HepG2 (cell line): ENCODE measurements around the gene PRR33. TPM values are rescaled to one million over a fixed set of nuclear protein-coding genes. Genes with fewer than 3 reads are reported as not detected.

Experiments used
- ATAC-seq: fragments of 200-7000 bp; cut with Tn5 transposase; 3 replicates; pipeline ENCODE4 v1.9.1; 2020; ENCODE audit warnings: mild to moderate bottlenecking, moderate library complexity
- BruUV-seq: library from RNA; stranded (reverse); fragments of 400-500 nt; replicated peaks from 2 replicates; lab custom pipeline; 2021; lab: Mats Ljungman, UMichigan
- CTCF ChIA-PET: fragments of 300-600 bp; formaldehyde crosslinking; extraction: SDS; loops from one replicate; lab custom pipeline; 2021; ENCODE audit warnings: low total read pairs, inconsistent platforms, low intra/inter-chr PET ratio; lab: Yijun Ruan, JAX
- POLR2A ChIA-PET: fragments of 350-600 bp; sonication (Branson Sonifier 250); formaldehyde crosslinking; loops from one replicate; lab custom pipeline; 2020; ENCODE audit warnings: antibody characterized with exemption, inconsistent platforms; lab: Yijun Ruan, JAX
- DNase-seq: peaks from one replicate; pipeline ENCODE4 v3.0.0-alpha.2; 2015; ENCODE audit warnings: low spot score
- FAIRE-seq: peaks from 3 replicates; lab custom pipeline; 2011; peaks lifted over from hg19 to GRCh38; lab: Jason Lieb, UNC
- H2AFZ ChIP-seq: one replicate; pipeline ENCODE4 v1.6.1; 2011; ENCODE audit warnings: low read length, inconsistent platforms
- H3K27ac ChIP-seq: fragments of 300-600 bp; 3 replicates; pipeline ENCODE4 v1.8.0; 2011; ENCODE audit warnings: mixed run types, mild to moderate bottlenecking, mixed read lengths, low read length, inconsistent platforms; ENCODE audit not compliant: insufficient read depth; ENCODE audit errors: extremely low read length
- H3K27me3 ChIP-seq, 2 experiments: fragments of 200-600 bp in 1 of 2; 2 replicates in 1 of 2; 3 replicates in 1 of 2; pipeline versions ENCODE4 v1.6.0 to v1.8.0; 2011; ENCODE audit warnings: low read length in 2 of 2, mild to moderate bottlenecking in 2 of 2, moderate library complexity in 2 of 2, inconsistent platforms in 1 of 2; ENCODE audit not compliant: insufficient read depth in 2 of 2, control insufficient read depth in 1 of 2
- H3K36me3 ChIP-seq, 2 experiments: fragments of 200-600 bp in 1 of 2; replicated peaks in 1 of 2; 2 replicates in 1 of 2; 3 replicates in 1 of 2; pipeline versions ENCODE4 v1.5.1 to v1.8.0; 2011; ENCODE audit warnings: low read length in 2 of 2, inconsistent platforms in 1 of 2; ENCODE audit not compliant: insufficient read depth in 2 of 2, control insufficient read depth in 1 of 2
- H3K4me1 ChIP-seq: 2 replicates; pipeline ENCODE4 v1.5.1; 2012; ENCODE audit warnings: low read length, inconsistent platforms; ENCODE audit not compliant: insufficient read depth
- H3K4me2 ChIP-seq: 2 replicates; pipeline ENCODE4 v1.6.0; 2011; ENCODE audit warnings: low read depth, low read length, inconsistent platforms
- H3K4me3 ChIP-seq, 3 experiments: fragments of 200-600 bp in 1 of 3; sonication (generic), shearing (Covaris generic) in 1 of 3; replicated peaks in 1 of 3; 2 replicates each; pipeline ENCODE4 v1.5.1; 2011 to 2016; ENCODE audit warnings: low read length in 3 of 3, inconsistent platforms in 2 of 3, low read depth in 2 of 3, mild to moderate bottlenecking in 2 of 3, control low read depth in 1 of 3, mixed read lengths in 1 of 3; ENCODE audit not compliant: insufficient read depth in 1 of 3
- H3K79me2 ChIP-seq: one replicate; pipeline ENCODE4 v1.6.1; 2011; ENCODE audit warnings: low read length, inconsistent platforms; ENCODE audit not compliant: insufficient read depth
- H3K9ac ChIP-seq: 2 replicates; pipeline ENCODE4 v1.6.0; 2011; ENCODE audit warnings: mild to moderate bottlenecking, low read depth, low read length, inconsistent platforms; ENCODE audit not compliant: insufficient read depth
- H3K9me3 ChIP-seq: 2 replicates; pipeline ENCODE4 v1.5.1; 2012; ENCODE audit warnings: mild to moderate bottlenecking, low read length
- H4K20me1 ChIP-seq: 2 replicates; pipeline ENCODE4 v1.6.0; 2011; ENCODE audit warnings: inconsistent platforms, mild to moderate bottlenecking, low read length, moderate library complexity; ENCODE audit not compliant: insufficient read depth
- ZFP36L1 ChIP-seq: sonication (generic); formaldehyde crosslinking; IDR thresholded peaks from 2 replicates; pipeline ENCODE4 v1.8.0; 2022; ENCODE audit warnings: mild to moderate bottlenecking, missing genetic modification reagents, moderate library complexity
- ZFP62 ChIP-seq: sonication (generic); formaldehyde crosslinking; IDR thresholded peaks from 2 replicates; pipeline ENCODE4 v1.4.0; 2020; ENCODE audit warnings: missing genetic modification reagents
- ZNF335 ChIP-seq: sonication (generic); formaldehyde crosslinking; IDR thresholded peaks from 2 replicates; pipeline ENCODE4 v1.4.0; 2020; ENCODE audit warnings: missing genetic modification reagents
- ZNF383 ChIP-seq: sonication (generic); formaldehyde crosslinking; IDR thresholded peaks from 2 replicates; pipeline ENCODE4 v1.4.0; 2020; ENCODE audit warnings: missing genetic modification reagents, mild to moderate bottlenecking, borderline replicate concordance
- ZNF44 ChIP-seq: sonication (generic); formaldehyde crosslinking; IDR thresholded peaks from 2 replicates; pipeline ENCODE4 v1.5.1; 2020; ENCODE audit warnings: mild to moderate bottlenecking, missing genetic modification reagents
- WGBS: methylation state at CpG from one replicate; pipeline ENCODE4 v1.1.6; 2017; ENCODE audit warnings: low lambda C conversion rate; 5-methylcytosine and 5-hydroxymethylcytosine counted together
- in situ Hi-C: cut with HindIII; loops from 2 replicates; pipeline ENCODE4 v1.10.0; 2017; ENCODE audit warnings: low pct_unique_long_range_greater_than_20kb; ENCODE audit not compliant: extremely low pct_ligation_motif_present
- intact Hi-C: fragments of 100-400 bp; cut with micrococcal nuclease; formaldehyde crosslinking; loops from one replicate; pipeline ENCODE4 v1.10.0; 2022; ENCODE audit not compliant: unreplicated experiment
- polyA plus RNA-seq, 8 experiments: library from polyadenylated mRNA; depleted of rRNA in 3 of 8; stranded (reverse) in 7 of 8; unstranded in 1 of 8; fragments of >200 nt; fragmentation: Illumina TruSeq in 4 of 8; extraction: Trizol in 4 of 8; gene quantifications; 2 replicates each; pipeline versions ENCODE4 v1.2.1 to v1.2.3, GENCODE V29; 2011 to 2016; ENCODE audit warnings: low read depth in 4 of 8, missing spikeins in 1 of 8, mixed read lengths in 1 of 8; ENCODE audit not compliant: insufficient read depth in 1 of 8
- total RNA-seq, 5 experiments: library from RNA; depleted of rRNA; stranded (reverse); fragments of >200 nt; fragmentation: Illumina TruSeq; extraction: Trizol; gene quantifications; 2 replicates each; pipeline ENCODE4 v1.2.3, GENCODE V29; 2016; ENCODE audit warnings: low read depth in 1 of 5
- TF ChIP-seq, protein P1 (sequence below): sonication (generic); formaldehyde crosslinking; conservative IDR thresholded peaks from 2 replicates; pipeline ENCODE4 v1.8.0; 2022; ENCODE audit warnings: missing genetic modification reagents

Gene PRR33
- total and polyA plus RNA-seq, 2 of the 13 experiments (the other 11 are each of a cell fraction or from before 2014, with no cell fraction given), result not detected

GRCh38 chr11:1916986-1917522 is 25.4 kb upstream of the PRR33 start (continued):
- TF ChIP-seq, protein P1, sequence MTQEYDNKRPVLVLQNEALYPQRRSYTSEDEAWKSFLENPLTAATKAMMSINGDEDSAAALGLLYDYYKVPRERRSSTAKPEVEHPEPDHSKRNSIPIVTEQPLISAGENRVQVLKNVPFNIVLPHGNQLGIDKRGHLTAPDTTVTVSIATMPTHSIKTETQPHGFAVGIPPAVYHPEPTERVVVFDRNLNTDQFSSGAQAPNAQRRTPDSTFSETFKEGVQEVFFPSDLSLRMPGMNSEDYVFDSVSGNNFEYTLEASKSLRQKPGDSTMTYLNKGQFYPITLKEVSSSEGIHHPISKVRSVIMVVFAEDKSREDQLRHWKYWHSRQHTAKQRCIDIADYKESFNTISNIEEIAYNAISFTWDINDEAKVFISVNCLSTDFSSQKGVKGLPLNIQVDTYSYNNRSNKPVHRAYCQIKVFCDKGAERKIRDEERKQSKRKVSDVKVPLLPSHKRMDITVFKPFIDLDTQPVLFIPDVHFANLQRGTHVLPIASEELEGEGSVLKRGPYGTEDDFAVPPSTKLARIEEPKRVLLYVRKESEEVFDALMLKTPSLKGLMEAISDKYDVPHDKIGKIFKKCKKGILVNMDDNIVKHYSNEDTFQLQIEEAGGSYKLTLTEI (CRISPR knock-in tag), result no peak
- TF ChIP-seq ZFP62 (CRISPR knock-in tag) (no peak), ZFP36L1 (no peak), ZNF383 (CRISPR knock-in tag) (no peak)
- TF ChIP-seq, all 625 proteins: peak for 0

- H3K36me3 ChIP-seq, result no peaks in the 10 kb centered on the region
- BruUV-seq, result no TSS peak
- intact Hi-C loops (no loop called here), in situ Hi-C loops (no loop called here)
- ATAC-seq, result no peak
- H3K27ac ChIP-seq, result no peak overlapping the region
- H3K27me3 ChIP-seq, result peaks cover 16 to 37% of the 10 kb centered on the region in 2 experiments; a peak in 4 of 5 replicates
- no peaks in the 10 kb centered on the region for H3K9me3 ChIP-seq
- H3K9ac ChIP-seq, result no peak overlapping the region
- H2AFZ ChIP-seq, result no peak overlapping the region
- no peak for FAIRE-seq
- CTCF ChIA-PET, result no interaction called here
- 5% methylated on average over 8 of the region's 14 CpGs for WGBS
- no peaks in the 10 kb centered on the region for H4K20me1 ChIP-seq
- H3K4me1 ChIP-seq, result no peaks in the 10 kb centered on the region
- H3K4me3 ChIP-seq, result no peak overlapping the region
- H3K79me2 ChIP-seq, result no peaks in the 10 kb centered on the region
- no peak overlapping the region for H3K4me2 ChIP-seq
- POLR2A ChIA-PET, result no interaction called here
- TF ChIP-seq ZNF335 (CRISPR knock-in tag) (no peak), ZNF44 (CRISPR knock-in tag) (no peak)
- no peak for DNase-seq
Measured at GRCh38 chr11:1916132-1916985, 24.7 kb upstream of the PRR33 start.
